IPS-20b (cell line): Measurements from ENCODE around the gene OR7C2.
"Not testable (repeated sequence)": the region's sequence is repeated elsewhere in the genome, so short reads cannot be mapped to it uniquely, and the experiment has no call there.

Source experiments
- H3K27ac ChIP-seq: one replicate; pipeline ENCODE4 v1.5.1; 2013; ENCODE audit warnings: low read length
- H3K27me3 ChIP-seq: 2 replicates; pipeline ENCODE4 v1.6.1; 2013; ENCODE audit warnings: mild to moderate bottlenecking, low read length, inconsistent platforms; ENCODE audit not compliant: insufficient read depth
- H3K36me3 ChIP-seq: 2 replicates; pipeline ENCODE4 v1.6.1; 2013; ENCODE audit warnings: low read depth, mild to moderate bottlenecking, inconsistent platforms, low read length, moderate library complexity; ENCODE audit not compliant: insufficient read depth
- H3K4me1 ChIP-seq: 2 replicates; pipeline ENCODE4 v1.6.1; 2013; ENCODE audit warnings: mild to moderate bottlenecking, control low read depth, inconsistent platforms, low read length, moderate library complexity; ENCODE audit not compliant: insufficient read depth
- H3K4me3 ChIP-seq: 2 replicates; pipeline ENCODE4 v1.5.1; 2013; ENCODE audit warnings: mild to moderate bottlenecking, low read length, inconsistent platforms
- H3K9ac ChIP-seq: 2 replicates; pipeline ENCODE4 v1.6.1; 2013; ENCODE audit warnings: low read depth, mild to moderate bottlenecking, inconsistent platforms, low read length, moderate library complexity
- H3K9me3 ChIP-seq: 2 replicates; pipeline ENCODE4 v1.6.1; 2013; ENCODE audit warnings: mild to moderate bottlenecking, low read depth, low read length, inconsistent platforms; ENCODE audit not compliant: insufficient read depth

Gene OR7C2

GRCh38 chr19:14941189-14941588 is at the start of gene OR7C2:
TSS of gene OR7C2 (plus strand) at chr19:14941489. CDS start at chr19:14941489, 0 bp downstream.
- Histone ChIP-seq H3K27ac (no peak within 1 kb of the TSS), H3K36me3 (no peaks in the 10 kb centered on the region), H3K27me3 (no peaks in the 10 kb centered on the region), H3K9ac (no peak within 1 kb of the TSS), H3K4me1 (no peaks in the 10 kb centered on the region), H3K4me3 (no peak within 1 kb of the TSS), H3K9me3 (no peaks in the 10 kb centered on the region; the same call in none of the 2 replicates)

- H3K9ac ChIP-seq = no peak overlapping the region
- H3K9me3 ChIP-seq = no peaks in the 10 kb centered on the region; the same call in 1 of the 2 replicates
- H3K27me3 ChIP-seq = peaks cover 4% of the 10 kb centered on the region; the same call in 1 of the 2 replicates
- H3K36me3 ChIP-seq = no peaks in the 10 kb centered on the region
- H3K27ac ChIP-seq = no peak overlapping the region
- H3K4me1 ChIP-seq = no peaks in the 10 kb centered on the region
- no peak overlapping the region for H3K4me3 ChIP-seq
Observed at GRCh38 chr19:14901675-14902260, 39.5 kb upstream of the OR7C2 start.

- no peaks in the 10 kb centered on the region for H3K4me1 ChIP-seq
- no peaks in the 10 kb centered on the region for H3K27me3 ChIP-seq
- H3K9me3 ChIP-seq = no peaks in the 10 kb centered on the region
- no peak overlapping the region for H3K27ac ChIP-seq
- no peak overlapping the region for H3K9ac ChIP-seq
- no peak overlapping the region for H3K4me3 ChIP-seq
- no peaks in the 10 kb centered on the region for H3K36me3 ChIP-seq
Observed at GRCh38 chr19:14906711-14907110, 34.6 kb upstream of the OR7C2 start.

GRCh38 chr19:14915116-14915515 is 26.2 kb upstream of the OR7C2 start:
- Histone ChIP-seq H3K9me3 (peaks cover 4% of the 10 kb centered on the region; the same call in 1 of the 2 replicates), H3K36me3 (no peaks in the 10 kb centered on the region), H3K4me1 (no peaks in the 10 kb centered on the region), H3K27me3 (no peaks in the 10 kb centered on the region), H3K4me3 (no peak overlapping the region), H3K27ac (no peak overlapping the region), H3K9ac (no peak overlapping the region)

DNA sequence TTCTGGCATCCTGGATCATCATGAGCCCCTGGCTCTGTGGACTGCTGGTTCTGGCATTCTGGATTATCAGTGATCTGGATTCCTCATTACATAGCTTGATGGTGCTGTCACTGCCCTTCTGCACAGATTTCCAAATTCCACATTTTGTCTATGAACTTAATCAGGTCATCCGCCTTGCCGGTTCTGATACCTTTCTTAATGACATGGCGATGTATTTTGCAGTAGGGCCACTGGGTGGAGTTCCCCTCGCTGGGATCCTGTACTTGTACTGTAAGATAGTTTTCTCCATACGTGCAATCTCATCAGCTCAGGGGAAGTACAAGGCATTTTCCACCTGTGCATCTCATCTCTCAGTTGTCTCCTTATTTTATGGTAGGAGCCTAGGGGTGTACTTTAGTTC is 24.4 kb upstream of the OR7C2 start:
- no peak overlapping the region for H3K4me3 ChIP-seq
- H3K4me1 ChIP-seq = no peaks in the 10 kb centered on the region
- H3K9me3 ChIP-seq = peaks cover 4% of the 10 kb centered on the region; the same call in 1 of the 2 replicates
- no peak overlapping the region for H3K9ac ChIP-seq
- no peak overlapping the region for H3K27ac ChIP-seq
- no peaks in the 10 kb centered on the region for H3K27me3 ChIP-seq
- H3K36me3 ChIP-seq = no peaks in the 10 kb centered on the region

DNA sequence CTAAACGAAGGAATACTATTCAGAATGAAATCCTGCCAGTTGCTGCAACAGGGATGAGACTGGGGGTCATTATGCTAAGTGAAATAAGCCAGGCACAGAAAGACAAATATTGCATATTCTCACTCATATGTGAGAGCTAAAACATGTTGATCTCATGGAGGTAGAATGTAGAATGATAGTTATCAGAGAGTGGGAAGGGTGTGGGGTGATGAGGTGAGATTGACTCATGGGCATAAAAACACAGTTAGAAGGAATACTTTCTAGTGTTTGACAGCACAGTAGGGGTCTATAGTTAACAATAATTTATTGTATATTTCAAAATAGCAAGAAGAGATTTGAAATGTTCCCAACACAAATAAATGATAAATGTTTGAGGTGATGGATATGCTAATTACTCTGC is 7.8 kb upstream of the OR7C2 start:
- H3K4me3 ChIP-seq = no peak overlapping the region
- no peak overlapping the region for H3K27ac ChIP-seq
- H3K4me1 ChIP-seq = no peaks in the 10 kb centered on the region
- no peak overlapping the region for H3K9ac ChIP-seq
- peaks cover 3% of the 10 kb centered on the region for H3K9me3 ChIP-seq
- no peaks in the 10 kb centered on the region; the same call in 1 of the 2 replicates for H3K27me3 ChIP-seq
- H3K36me3 ChIP-seq = no peaks in the 10 kb centered on the region

DNA sequence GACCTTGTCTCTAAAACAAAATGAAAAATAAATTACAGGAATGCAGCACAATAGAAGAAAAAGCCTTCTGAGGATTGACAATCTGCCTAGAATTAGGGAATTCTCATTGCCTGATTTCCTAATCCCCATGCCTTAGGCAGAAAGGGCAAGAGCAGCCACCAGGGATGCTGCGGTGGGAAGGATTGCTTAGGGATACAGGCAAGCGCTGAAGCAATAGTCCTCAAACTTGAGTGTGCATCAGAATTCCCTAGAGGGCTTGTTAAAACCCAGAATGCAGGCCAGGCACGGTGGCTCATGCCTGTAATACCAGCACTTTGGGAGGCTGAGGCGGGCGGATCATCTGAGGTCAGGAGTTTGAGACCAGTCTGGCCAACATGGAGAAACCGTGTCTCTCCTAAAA is 1.0 kb upstream of the OR7C2 start:
- no peak overlapping the region for H3K9ac ChIP-seq
- no peaks in the 10 kb centered on the region for H3K27me3 ChIP-seq

DNA sequence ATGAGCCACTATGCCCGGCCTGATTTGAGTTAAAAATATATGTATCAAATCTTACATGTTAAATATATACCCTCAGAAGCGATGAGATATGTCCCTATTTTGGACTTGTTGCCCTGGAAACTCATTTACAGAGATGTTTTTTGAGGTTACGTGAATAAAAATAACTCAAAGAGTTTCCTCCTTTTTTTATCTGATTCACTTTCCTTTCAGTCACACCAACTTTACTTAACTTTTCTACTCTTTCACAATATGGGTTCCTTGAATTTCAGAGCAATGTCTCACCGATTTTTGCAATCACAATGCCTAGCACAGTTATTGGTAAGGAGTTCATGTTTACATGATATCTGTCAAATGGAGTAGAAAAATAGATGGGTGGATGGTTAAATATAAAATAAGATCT is 2.3 kb downstream of the OR7C2 start:
- no peaks in the 10 kb centered on the region; the same call in none of the 2 replicates for H3K9me3 ChIP-seq
- no peaks in the 10 kb centered on the region for H3K4me1 ChIP-seq
- H3K36me3 ChIP-seq = no peaks in the 10 kb centered on the region
- H3K4me3 ChIP-seq = no peak overlapping the region
- no peak overlapping the region for H3K27ac ChIP-seq
- H3K9ac ChIP-seq = no peak overlapping the region
- no peaks in the 10 kb centered on the region for H3K27me3 ChIP-seq

More for the DNA sequence above, 1.0 kb upstream of the OR7C2 start:
- no peak overlapping the region for H3K27ac ChIP-seq
- no peak overlapping the region for H3K4me3 ChIP-seq
- no peaks in the 10 kb centered on the region for H3K36me3 ChIP-seq
- no peaks in the 10 kb centered on the region; the same call in none of the 2 replicates for H3K9me3 ChIP-seq
- no peaks in the 10 kb centered on the region for H3K4me1 ChIP-seq

DNA sequence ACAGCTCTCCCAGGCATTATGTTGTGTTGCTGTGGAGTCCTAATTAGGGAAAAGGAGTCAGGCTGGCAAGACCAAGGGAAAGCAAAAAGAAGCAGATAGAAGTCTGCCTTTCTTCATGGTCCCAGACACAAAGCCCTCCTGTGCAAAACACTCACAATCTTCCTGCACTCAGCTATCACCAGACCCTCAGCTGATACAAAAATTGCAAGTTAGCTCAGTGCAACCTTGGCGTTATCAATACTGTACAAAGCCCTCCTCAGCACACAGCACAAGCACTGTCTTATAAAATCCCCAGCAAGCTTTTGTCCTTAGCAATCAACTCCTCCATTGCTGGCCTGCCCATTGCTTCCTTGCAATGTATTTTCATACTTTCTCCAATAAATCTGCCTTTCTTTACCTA is 3.2 kb downstream of the OR7C2 start:
- no peaks in the 10 kb centered on the region; the same call in none of the 2 replicates for H3K9me3 ChIP-seq
- H3K27me3 ChIP-seq = no peaks in the 10 kb centered on the region
- H3K4me1 ChIP-seq = no peaks in the 10 kb centered on the region
- H3K27ac ChIP-seq = no peak overlapping the region
- no peaks in the 10 kb centered on the region for H3K36me3 ChIP-seq
- H3K4me3 ChIP-seq = no peak overlapping the region
- no peak overlapping the region for H3K9ac ChIP-seq

GRCh38 chr19:14949413-14949812 is 8.1 kb downstream of the OR7C2 start:
- H3K9me3 ChIP-seq, H3K36me3 ChIP-seq, H3K27me3 ChIP-seq, H3K4me1 ChIP-seq, H3K27ac ChIP-seq, H3K4me3 ChIP-seq, H3K9ac ChIP-seq: not testable (repeated sequence)

GRCh38 chr19:14949876-14950275 is 8.6 kb downstream of the OR7C2 start:
- no peaks in the 10 kb centered on the region for H3K4me1 ChIP-seq
- no peak overlapping the region for H3K27ac ChIP-seq
- H3K9me3 ChIP-seq = no peaks in the 10 kb centered on the region; the same call in none of the 2 replicates
- no peak overlapping the region for H3K4me3 ChIP-seq
- H3K27me3 ChIP-seq = no peaks in the 10 kb centered on the region
- H3K36me3 ChIP-seq = no peaks in the 10 kb centered on the region
- no peak overlapping the region for H3K9ac ChIP-seq

- Histone ChIP-seq H3K4me3 (no peak overlapping the region), H3K4me1 (no peaks in the 10 kb centered on the region), H3K27me3 (no peaks in the 10 kb centered on the region), H3K36me3 (no peaks in the 10 kb centered on the region), H3K27ac (no peak overlapping the region), H3K9ac (no peak overlapping the region), H3K9me3 (no peaks in the 10 kb centered on the region; the same call in none of the 2 replicates)
Observed at GRCh38 chr19:14950421-14950820, 9.1 kb downstream of the OR7C2 start.
